ENCODE data around the gene LRRC4C. TPM values are rescaled to one million over a fixed set of nuclear protein-coding genes. Genes with fewer than 3 reads are reported as not detected.

LRRC4C gene
- total and polyA plus RNA-seq, 10 of the 15 experiments (the other 5 are each of a cell fraction or from before 2014, with no cell fraction given) = 1.5 TPM; not detected in 9

- Histone ChIP-seq H3K9me3 (replicated peaks; ENCODE audit: control insufficient read depth, insufficient read depth, low read length) (no peaks in the 10 kb centered on the region), H3K9ac (ENCODE audit: control insufficient read depth, insufficient read depth, low read length) (no peak overlapping the region), H3K4me3 (no peak overlapping the region), H3K27me3 (replicated peaks in 1 of 2; ENCODE audit: control insufficient read depth in 2 of 2, insufficient read depth in 2 of 2, low read length in 1 of 2) (no peaks in the 10 kb centered on the region), H3K36me3 (ENCODE audit: control insufficient read depth in 2 of 2, insufficient read depth in 2 of 2, low read length in 1 of 2) (no peaks in the 10 kb centered on the region), H3K4me2 (ENCODE audit: control insufficient read depth, insufficient read depth) (no peak overlapping the region), H3K79me2 (ENCODE audit: control insufficient read depth, insufficient read depth, low read length) (no peaks in the 10 kb centered on the region), H3K4me1 (ENCODE audit: control insufficient read depth, insufficient read depth, low read length) (no peaks in the 10 kb centered on the region), H4K20me1 (ENCODE audit: control insufficient read depth, insufficient read depth) (no peaks in the 10 kb centered on the region), H3K27ac (ENCODE audit: control insufficient read depth, insufficient read depth) (no peak overlapping the region), H2AFZ (ENCODE audit: control insufficient read depth, low read depth, low read length) (no peak overlapping the region)
- SMC1A ChIA-PET (ENCODE audit: uncharacterized antibody, unreplicated experiment) = interaction anchor here (1.1 kb wide), 2 partner anchors 10 to 186 kb away, joined by 3 to 4 read pairs; no protein-coding TSS in a partner anchor
- CTCF ChIA-PET = interaction anchor here (1.4 kb wide), 1 partner anchor 187 kb away, joined by 5 read pairs; no protein-coding TSS in a partner anchor
- FAIRE-seq = no peak
- POLR2A ChIA-PET = no interaction called here
- intact Hi-C loops (cut with micrococcal nuclease; ENCODE audit: unreplicated experiment) = no loop called here
- in situ Hi-C loops (cut with MboI) = no loop called here
- no peak for ATAC-seq
- no peak for DNase-seq (ENCODE audit: low read depth, low spot score)
- no peak for TF ChIP-seq TCF3 (IDR thresholded peaks at IDR 0.05; ENCODE audit: borderline replicate concordance, insufficient read depth, low read depth, low read length)
- TF ChIP-seq MAX (IDR thresholded peaks at IDR 0.05; ENCODE audit: low read depth, low read length) = no peak
- no peak for TF ChIP-seq JUNB (IDR thresholded peaks at IDR 0.05)
- no peak for TF ChIP-seq RELB (IDR thresholded peaks at IDR 0.05; ENCODE audit: low read depth)
- no peak for TF ChIP-seq KDM1A (IDR thresholded peaks at IDR 0.05; ENCODE audit: borderline replicate concordance)
- no peak for TF ChIP-seq JUND (IDR thresholded peaks at IDR 0.05; ENCODE audit: low read depth, low read length)
- TF ChIP-seq MEF2A (IDR thresholded peaks at IDR 0.05; ENCODE audit: insufficient read depth, low read depth, low read length) = no peak
- TF ChIP-seq SUZ12 (IDR thresholded peaks at IDR 0.05; ENCODE audit: unreplicated experiment) = no peak
- no peak for TF ChIP-seq TARDBP (IDR thresholded peaks at IDR 0.05; ENCODE audit: borderline replicate concordance)
- TF ChIP-seq SREBF2 (IDR thresholded peaks at IDR 0.05; ENCODE audit: low read length) = no peak
- no peak for TF ChIP-seq KAT2A (conservative IDR thresholded peaks at IDR 0.05; ENCODE audit: control insufficient read depth, low read depth, low read length)
- no peak for TF ChIP-seq MLLT1 (IDR thresholded peaks at IDR 0.05)
- TF ChIP-seq RCOR1 (conservative IDR thresholded peaks at IDR 0.05; ENCODE audit: low read depth, low read length) = no peak
- no peak for TF ChIP-seq ESRRA (IDR thresholded peaks at IDR 0.05; ENCODE audit: low read length)
- no peak for TF ChIP-seq ZBTB33 (IDR thresholded peaks at IDR 0.05)
- TF ChIP-seq NR2C2 (IDR thresholded peaks at IDR 0.05; ENCODE audit: borderline replicate concordance, control insufficient read depth, insufficient read length, low read depth) = no peak
- TF ChIP-seq MYC (IDR thresholded peaks at IDR 0.05; ENCODE audit: insufficient read depth, insufficient read length, insufficient replicate concordance, low read length, severe bottlenecking) = no peak
- TF ChIP-seq HDAC6 (IDR thresholded peaks at IDR 0.05; ENCODE audit: unreplicated experiment) = no peak
- no peak for TF ChIP-seq YY1 (IDR thresholded peaks at IDR 0.05; ENCODE audit: low read depth, low read length)
- RAD21 ChIA-PET (ENCODE audit: unreplicated experiment) = interaction anchor here (1.1 to 2.3 kb wide), 2 partner anchors 64 to 186 kb away, joined by 3 to 12 read pairs; no protein-coding TSS in a partner anchor
- no TSS peak for BruUV-seq (replicated peaks)
- WGBS (ENCODE audit: insufficient coverage, insufficient replicate concordance, low lambda C conversion rate, missing lambda C conversion rate) = 34% methylated on average over 10 of the region's 10 CpGs
Measured at GRCh38 chr11:41245184-41245583, 214.3 kb downstream of the LRRC4C start.
